Stimulated activated CD4-positive, alpha-beta T cell treated with anti-CD3 and anti-CD28 coated beads, Interleukin-15, amount 100 ng/mL, for 48 hours (primary cell): ENCODE results near the gene LAMB1.

Experiments
- DNase-seq, 2 donors: peaks; one replicate each; pipeline ENCODE4 v3.0.0-alpha.2; 2020; ENCODE audit warnings: low read depth in 2 of 2

LAMB1 gene

DNA sequence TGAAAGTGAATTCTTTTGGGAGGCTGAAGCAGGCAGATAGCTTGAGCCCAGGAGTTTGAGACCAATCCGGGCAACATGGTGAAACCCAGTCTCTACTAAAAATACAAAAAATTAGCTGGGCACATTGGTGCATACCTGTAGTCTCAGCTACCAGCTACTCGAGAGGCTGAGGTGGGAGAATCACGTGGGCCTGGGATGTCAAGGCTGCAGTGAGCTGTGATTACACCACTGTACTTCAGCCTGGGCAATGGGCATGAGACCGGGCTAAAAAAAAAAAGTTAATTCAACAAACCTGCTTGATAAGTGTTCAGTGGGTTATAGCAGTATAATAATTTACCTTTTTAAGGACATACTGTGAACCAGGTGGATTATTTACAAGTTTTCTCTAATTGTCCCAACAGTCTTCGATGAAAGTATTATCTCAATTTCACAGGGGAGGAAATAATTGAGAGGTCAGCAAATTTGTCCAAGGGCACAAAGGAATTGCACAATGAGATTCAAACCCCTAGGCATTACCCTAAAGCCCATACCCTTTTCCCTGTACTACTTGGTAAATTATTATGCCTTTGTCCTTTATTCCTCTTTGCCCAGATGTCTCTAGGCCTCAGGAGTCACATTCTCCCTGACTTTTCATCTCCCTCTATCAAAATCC, 125.1 kb downstream of the LAMB1 start:
- DNase-seq: no peak

DNA sequence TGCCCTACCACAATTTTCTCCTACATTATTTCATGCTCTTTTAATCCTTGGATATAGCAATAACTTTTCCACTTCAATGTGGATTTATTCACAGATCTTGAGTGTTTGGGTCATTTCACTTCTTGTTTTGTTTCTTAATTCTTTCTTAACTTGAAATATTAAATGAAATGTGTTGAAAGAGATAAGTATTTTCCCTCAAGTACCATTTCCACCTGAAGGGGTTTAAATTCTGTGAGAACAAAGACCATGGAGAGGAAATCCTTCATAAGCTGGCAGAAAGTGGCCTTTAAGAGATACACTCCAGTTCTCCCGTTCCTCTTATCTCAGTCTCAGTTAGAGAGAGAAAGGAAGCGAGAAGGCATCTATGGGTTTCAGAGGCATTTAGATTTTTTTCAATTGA, 126.0 kb downstream of the LAMB1 start:
- DNase-seq: no peak

DNA sequence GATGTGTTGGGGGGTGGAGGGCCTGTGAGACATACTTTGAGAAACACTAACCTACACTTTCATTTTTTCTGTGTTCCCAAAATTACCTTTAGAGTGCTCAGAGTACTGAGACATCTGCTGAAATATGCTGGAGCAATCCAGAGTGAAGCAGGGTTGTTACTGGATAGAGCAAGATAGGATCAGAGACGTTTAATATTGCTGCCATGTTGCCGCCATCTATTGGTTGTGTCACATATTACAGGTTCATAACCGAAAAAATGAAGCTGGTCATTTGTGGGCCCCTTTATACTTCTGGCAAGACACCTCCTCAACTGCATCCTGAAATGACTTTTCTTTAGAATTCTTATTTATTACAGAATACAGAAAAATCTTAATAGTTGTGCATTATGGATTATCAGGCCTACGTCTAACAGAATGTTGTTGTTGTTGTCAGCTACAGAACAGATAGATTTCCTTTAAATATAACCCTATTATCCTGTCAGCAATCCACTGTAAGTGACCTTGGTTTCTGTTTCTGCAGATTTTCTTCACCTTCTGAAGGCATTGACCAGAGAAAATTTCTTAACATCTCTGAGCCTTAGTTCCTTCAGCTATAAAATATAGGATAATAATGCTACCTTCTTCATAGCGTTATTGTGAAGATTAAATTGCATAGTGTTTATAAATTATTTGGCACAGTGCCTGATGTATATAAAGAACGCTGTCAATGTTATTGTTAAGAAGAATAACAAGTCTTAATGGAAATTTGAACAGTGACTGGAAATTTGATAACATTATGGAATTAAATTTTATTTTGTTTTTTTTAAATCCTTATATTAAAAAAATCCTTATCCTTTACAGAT, 128.1 kb downstream of the LAMB1 start:
- peak in 1 of 2 donors; percentile 32 for DNase-seq

DNA sequence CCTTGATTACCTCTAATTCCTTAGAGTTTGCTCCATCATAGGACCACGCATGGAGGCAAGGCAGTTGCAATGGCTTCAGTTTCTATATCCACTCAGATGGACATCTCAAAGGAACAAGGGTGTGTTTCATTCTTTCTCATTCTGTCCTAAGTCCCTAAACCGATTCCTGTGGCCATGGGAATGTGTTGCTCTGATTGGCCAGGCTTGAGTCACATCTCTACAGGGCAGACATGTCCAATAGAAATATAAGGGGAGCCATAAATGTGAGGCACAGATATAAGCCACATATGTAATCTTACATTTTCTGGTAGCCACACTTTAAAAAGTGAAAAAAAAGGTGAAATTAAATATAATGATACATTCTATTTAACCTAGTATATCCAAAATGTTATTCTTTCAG, 128.8 kb downstream of the LAMB1 start:
- no peak for DNase-seq
